GM12865 (cell line): ENCODE results near the gene DTWD2.
"Not testable (repeated sequence)": the region's sequence is repeated elsewhere in the genome, so short reads cannot be mapped to it uniquely, and the experiment has no call there.

Source experiments
- DNase-seq: peaks from one replicate; pipeline ENCODE4 v3.0.0; 2010; ENCODE audit warnings: low read depth
- H3K4me3 ChIP-seq: 2 replicates; pipeline ENCODE4 v1.5.1; 2011; ENCODE audit warnings: mild to moderate bottlenecking, low read depth, low read length, control low read depth
- CTCF ChIP-seq: IDR thresholded peaks from 2 replicates; pipeline ENCODE4 v1.5.1; 2011; ENCODE audit warnings: low read length, control low read depth, low read depth, inconsistent platforms; ENCODE audit not compliant: insufficient read depth; ENCODE audit errors: missing control alignments

Gene DTWD2

GRCh38 chr5:118921866-118922265 is 66.5 kb downstream of the DTWD2 start:
- no peak overlapping the region for H3K4me3 ChIP-seq
- TF ChIP-seq CTCF, result no peak

GRCh38 chr5:118919016-118919415 is 69.3 kb downstream of the DTWD2 start:
- TF ChIP-seq CTCF, result no peak
- no peak overlapping the region for H3K4me3 ChIP-seq
- DNase-seq, result no peak

More at GRCh38 chr5:118921866-118922265, 66.5 kb downstream of the DTWD2 start:
- DNase-seq, result no peak

- DNase-seq, result no peak
- no peak for TF ChIP-seq CTCF
- H3K4me3 ChIP-seq, result no peak overlapping the region
Measured at GRCh38 chr5:118918232-118918631, 70.1 kb downstream of the DTWD2 start.

GRCh38 chr5:118907536-118907935 is 80.8 kb downstream of the DTWD2 start:
- H3K4me3 ChIP-seq, DNase-seq: not testable (repeated sequence)

- no peak for TF ChIP-seq CTCF
Measured at GRCh38 chr5:118906947-118907346, 81.4 kb downstream of the DTWD2 start.

GRCh38 chr5:118905196-118905595 is 83.2 kb downstream of the DTWD2 start:
- DNase-seq, result no peak
- H3K4me3 ChIP-seq, result no peak overlapping the region
- no peak for TF ChIP-seq CTCF

More at GRCh38 chr5:118906947-118907346, 81.4 kb downstream of the DTWD2 start:
- no peak for DNase-seq
- no peak overlapping the region for H3K4me3 ChIP-seq

GRCh38 chr5:118902656-118903438 is 85.5 kb downstream of the DTWD2 start:
- no peak overlapping the region for H3K4me3 ChIP-seq
- no peak for DNase-seq
- TF ChIP-seq CTCF, result no peak
